ENCODE data around the gene TBC1D4. TPM values are rescaled to one million over a fixed set of nuclear protein-coding genes. Genes with fewer than 3 reads are reported as not detected.

The TBC1D4 gene
- total RNA-seq, 4 donors from 2014 or later: 14.9 to 20.8 (median 16.6) TPM

DNA sequence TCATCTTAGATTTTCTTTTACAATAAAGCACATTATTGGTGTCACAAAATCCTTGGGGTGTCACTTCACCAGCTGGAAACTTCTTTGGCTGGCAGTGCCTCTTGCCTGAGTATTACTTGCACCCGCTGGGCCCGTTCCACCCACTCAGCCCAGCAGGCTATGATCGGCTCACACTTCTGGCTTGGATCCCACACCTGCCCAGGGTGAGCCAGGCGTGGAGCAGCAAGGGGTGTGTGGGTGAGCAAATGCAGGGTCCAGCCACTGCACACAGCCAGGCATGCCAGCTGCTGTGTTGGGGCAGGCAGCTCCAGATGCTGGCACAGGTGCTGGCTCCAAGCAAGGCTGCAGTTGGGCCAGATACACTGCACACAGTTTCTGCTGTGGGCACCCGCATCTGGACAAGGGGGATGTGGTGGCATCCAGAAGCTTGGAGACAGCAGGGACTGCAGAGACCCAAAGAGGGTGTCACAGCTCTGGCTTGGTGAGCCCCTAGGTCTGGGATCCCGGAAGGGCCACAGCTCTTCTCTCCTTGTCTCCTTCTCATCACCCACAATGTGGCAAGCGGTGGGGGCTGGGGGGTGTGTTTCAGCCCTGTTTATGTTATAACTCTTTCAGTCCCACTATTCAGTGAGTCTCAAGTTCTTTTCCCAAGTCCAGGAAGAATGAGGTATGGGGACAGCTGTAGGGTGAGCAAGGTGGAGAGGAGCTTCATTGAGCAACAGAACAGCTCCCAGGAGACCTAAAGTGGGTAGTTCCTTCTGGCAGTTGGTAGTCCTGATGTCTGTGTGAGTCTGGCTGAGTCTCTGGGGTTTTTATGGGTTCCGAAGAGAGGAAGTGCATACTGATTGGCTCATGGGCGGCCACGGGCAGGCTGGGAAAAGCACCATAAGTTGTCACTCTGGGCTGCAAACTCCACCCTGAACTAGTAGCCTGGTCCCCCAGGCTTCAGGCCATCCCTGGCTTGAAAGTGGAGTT is 25.3 kb upstream of the TBC1D4 start:
- TF ChIP-seq POLR2A (IDR thresholded peaks at IDR 0.05): no peak
- TF ChIP-seq, protein P1, sequence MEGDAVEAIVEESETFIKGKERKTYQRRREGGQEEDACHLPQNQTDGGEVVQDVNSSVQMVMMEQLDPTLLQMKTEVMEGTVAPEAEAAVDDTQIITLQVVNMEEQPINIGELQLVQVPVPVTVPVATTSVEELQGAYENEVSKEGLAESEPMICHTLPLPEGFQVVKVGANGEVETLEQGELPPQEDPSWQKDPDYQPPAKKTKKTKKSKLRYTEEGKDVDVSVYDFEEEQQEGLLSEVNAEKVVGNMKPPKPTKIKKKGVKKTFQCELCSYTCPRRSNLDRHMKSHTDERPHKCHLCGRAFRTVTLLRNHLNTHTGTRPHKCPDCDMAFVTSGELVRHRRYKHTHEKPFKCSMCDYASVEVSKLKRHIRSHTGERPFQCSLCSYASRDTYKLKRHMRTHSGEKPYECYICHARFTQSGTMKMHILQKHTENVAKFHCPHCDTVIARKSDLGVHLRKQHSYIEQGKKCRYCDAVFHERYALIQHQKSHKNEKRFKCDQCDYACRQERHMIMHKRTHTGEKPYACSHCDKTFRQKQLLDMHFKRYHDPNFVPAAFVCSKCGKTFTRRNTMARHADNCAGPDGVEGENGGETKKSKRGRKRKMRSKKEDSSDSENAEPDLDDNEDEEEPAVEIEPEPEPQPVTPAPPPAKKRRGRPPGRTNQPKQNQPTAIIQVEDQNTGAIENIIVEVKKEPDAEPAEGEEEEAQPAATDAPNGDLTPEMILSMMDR (IDR thresholded peaks at IDR 0.05): no peak
- Histone ChIP-seq H3K9me3 (no peaks in the 10 kb centered on the region), H3K4me3 (no peak overlapping the region), H3K27ac (no peak overlapping the region), H3K4me1 (peaks cover 0 to 5% (median 0%) of the 10 kb centered on the region in 3 donors), H3K27me3 (no peaks in the 10 kb centered on the region), H3K36me3 (no peaks in the 10 kb centered on the region)
- intact Hi-C loops (cut with DNase I): no loop called here
- WGBS, 2 donors: 87 to 93% methylated on average over 5 to 9 of the region's 10 CpGs
- no peak for DNase-seq

DNA sequence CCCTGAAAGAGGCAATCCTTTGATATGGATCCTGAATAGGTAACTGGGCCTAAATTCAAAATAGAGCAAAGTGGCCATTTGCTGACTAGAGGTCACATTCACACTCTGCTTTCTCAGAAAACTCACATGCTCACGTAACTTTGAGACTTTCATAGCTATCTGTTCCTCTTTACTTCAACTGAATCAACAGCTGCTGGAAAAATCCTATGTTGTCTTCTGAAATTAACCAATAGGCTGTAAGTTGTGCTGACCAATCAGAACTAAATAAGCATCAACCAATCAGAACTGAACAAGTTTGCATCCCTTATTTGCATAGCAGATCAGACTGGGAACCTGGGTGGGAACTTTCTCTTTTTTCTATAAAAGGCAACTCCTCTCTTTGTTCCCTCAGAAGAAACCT is 24.0 kb upstream of the TBC1D4 start:
- no peak for TF ChIP-seq POLR2A (IDR thresholded peaks at IDR 0.05)
- TF ChIP-seq, protein P1 (IDR thresholded peaks at IDR 0.05): no peak
- no peak overlapping the region for H3K4me3 ChIP-seq
- H3K4me1 ChIP-seq: peaks cover 0 to 5% (median 0%) of the 10 kb centered on the region in 3 donors
- WGBS, 2 donors: 90 to 92% methylated on average over 1 of the region's 1 CpG
- H3K9me3 ChIP-seq: no peaks in the 10 kb centered on the region
- no peaks in the 10 kb centered on the region for H3K36me3 ChIP-seq
- no peak for DNase-seq
- H3K27ac ChIP-seq: no peak overlapping the region
- H3K27me3 ChIP-seq: no peaks in the 10 kb centered on the region
- intact Hi-C loops (cut with DNase I): no loop called here

DNA sequence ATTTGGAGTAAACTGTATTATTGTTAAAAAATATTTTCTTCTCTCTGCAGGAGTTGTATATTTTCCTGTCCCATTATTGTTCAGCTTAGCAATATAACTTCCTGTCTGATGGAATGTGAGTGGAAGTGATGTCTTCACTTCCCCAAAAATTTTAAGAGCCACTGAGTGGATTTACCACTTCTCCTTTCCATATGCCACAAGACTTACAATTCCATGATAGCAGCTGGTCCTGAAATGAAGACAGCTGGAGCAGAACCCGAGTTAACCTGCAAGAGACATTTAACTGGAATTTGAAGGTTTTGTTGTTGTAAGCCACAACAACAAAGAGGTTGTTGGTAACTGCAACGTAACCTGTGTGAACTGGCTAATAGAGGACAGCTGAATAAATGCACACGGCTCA is 23.4 kb upstream of the TBC1D4 start:
- intact Hi-C loops (cut with DNase I): no loop called here
- Histone ChIP-seq H3K27me3 (no peaks in the 10 kb centered on the region), H3K27ac (no peak overlapping the region), H3K4me3 (no peak overlapping the region), H3K9me3 (no peaks in the 10 kb centered on the region), H3K4me1 (peaks cover 0 to 5% (median 0%) of the 10 kb centered on the region in 3 donors), H3K36me3 (no peaks in the 10 kb centered on the region)
- DNase-seq: no peak
- TF ChIP-seq, protein P1 (IDR thresholded peaks at IDR 0.05): no peak
- TF ChIP-seq POLR2A (IDR thresholded peaks at IDR 0.05): no peak
- WGBS, 2 donors: 72 to 80% methylated on average over 3 of the region's 3 CpGs

DNA sequence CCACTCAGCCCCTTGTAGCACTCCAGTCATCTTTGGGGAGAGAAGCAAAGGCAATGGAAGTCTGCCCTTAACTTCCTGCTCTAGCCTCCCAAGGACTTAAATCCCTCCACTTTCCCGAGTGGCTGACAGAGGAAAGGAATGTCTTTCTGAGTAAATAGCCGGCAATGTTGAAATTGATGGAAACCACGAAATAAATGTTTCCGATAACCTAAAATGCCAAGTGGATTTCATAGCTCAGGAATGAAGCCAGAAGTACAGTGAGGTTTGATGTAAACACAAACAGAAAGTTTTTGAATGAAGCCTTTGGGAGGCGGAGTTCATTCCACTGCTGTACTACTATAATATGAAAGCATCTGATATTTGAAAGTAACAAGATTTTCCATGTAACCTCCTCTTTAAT is 14.0 kb upstream of the TBC1D4 start:
- no peak overlapping the region for H3K4me3 ChIP-seq
- 84 to 94% methylated on average over 5 of the region's 5 CpGs for WGBS, 2 donors
- no peaks in the 10 kb centered on the region for H3K9me3 ChIP-seq
- H3K4me1 ChIP-seq: no peaks in the 10 kb centered on the region
- no peaks in the 10 kb centered on the region for H3K27me3 ChIP-seq
- H3K36me3 ChIP-seq: no peaks in the 10 kb centered on the region
- H3K27ac ChIP-seq: no peak overlapping the region
- TF ChIP-seq, protein P1 (IDR thresholded peaks at IDR 0.05): no peak
- no peak for TF ChIP-seq POLR2A (IDR thresholded peaks at IDR 0.05)
- no peak for DNase-seq
- intact Hi-C loops (cut with DNase I): no loop called here

DNA sequence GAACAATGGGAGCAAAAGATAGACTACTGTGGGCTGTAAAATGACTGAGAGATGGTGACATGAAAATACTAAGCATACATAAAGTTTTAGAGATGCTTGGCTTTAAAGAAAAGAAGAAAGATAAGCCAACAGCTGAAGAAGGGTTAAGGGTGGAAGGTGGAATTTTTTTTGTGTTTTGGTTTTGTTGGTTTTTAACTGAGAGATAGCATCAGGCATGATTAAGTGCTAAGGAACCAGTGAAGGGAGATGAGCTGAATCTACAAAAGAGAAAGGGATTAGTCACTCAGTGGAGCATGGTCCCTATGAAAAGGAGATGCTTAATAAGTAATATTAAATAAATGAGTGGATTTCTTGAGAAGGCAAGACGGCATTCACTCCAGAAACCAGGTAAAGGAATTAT is 12.5 kb upstream of the TBC1D4 start:
- Histone ChIP-seq H3K4me3 (no peak overlapping the region), H3K36me3 (no peaks in the 10 kb centered on the region), H3K27me3 (no peaks in the 10 kb centered on the region), H3K9me3 (no peaks in the 10 kb centered on the region), H3K4me1 (peaks cover 0 to 3% (median 0%) of the 10 kb centered on the region in 3 donors), H3K27ac (no peak overlapping the region)
- WGBS, 2 donors: 71 to 88% methylated on average over 1 of the region's 1 CpG
- no peak for TF ChIP-seq POLR2A (IDR thresholded peaks at IDR 0.05)
- TF ChIP-seq, protein P1 (IDR thresholded peaks at IDR 0.05): no peak
- intact Hi-C loops (cut with DNase I): no loop called here
- no peak for DNase-seq

Data from esophagus squamous epithelium (tissue), 5 donors.